GM23338 (cell line): ENCODE data around the gene LIPG. TPM values are rescaled to one million over a fixed set of nuclear protein-coding genes. Genes with fewer than 3 reads are reported as not detected.

Experiments
- ATAC-seq: fragments of 200-7000 bp; cut with Tn5 transposase; 3 replicates; pipeline ENCODE4 v1.9.1; 2020
- DNase-seq: peaks from one replicate; pipeline ENCODE4 v3.0.0-alpha.2; 2015; ENCODE audit warnings: low spot score
- H2AFZ ChIP-seq: fragments of 200-600 bp; sonication (generic); 2 replicates; pipeline ENCODE4 v1.8.0; 2016; ENCODE audit warnings: antibody characterized with exemption, mild to moderate bottlenecking, moderate library complexity
- H3F3A ChIP-seq: fragments of 200-600 bp; sonication (generic); replicated peaks from 2 replicates; pipeline ENCODE4 v1.8.0; 2017; ENCODE audit warnings: antibody characterized with exemption, mixed run types, low read depth
- H3K27ac ChIP-seq: fragments of 200-600 bp; sonication (generic); 2 replicates; pipeline ENCODE4 v1.6.1; 2016; ENCODE audit warnings: low read depth
- H3K27me3 ChIP-seq: fragments of 200-600 bp; sonication (generic); 2 replicates; pipeline ENCODE4 v1.8.0; 2016; ENCODE audit warnings: mild to moderate bottlenecking, mixed run types, moderate library complexity; ENCODE audit not compliant: insufficient read depth
- H3K36me3 ChIP-seq: fragments of 200-600 bp; sonication (generic); 2 replicates; pipeline ENCODE4 v1.8.0; 2016; ENCODE audit warnings: mild to moderate bottlenecking; ENCODE audit not compliant: insufficient read depth
- H3K4me1 ChIP-seq: fragments of 200-600 bp; sonication (generic); 2 replicates; pipeline ENCODE4 v1.8.0; 2016; ENCODE audit warnings: mild to moderate bottlenecking, moderate library complexity; ENCODE audit not compliant: insufficient read depth
- H3K4me2 ChIP-seq: fragments of 200-600 bp; sonication (generic); 2 replicates; pipeline ENCODE4 v1.7.1; 2017; ENCODE audit warnings: mixed run types
- H3K4me3 ChIP-seq: fragments of 200-600 bp; sonication (generic); 2 replicates; pipeline ENCODE4 v1.6.1; 2016; ENCODE audit warnings: mixed run types
- H3K79me2 ChIP-seq: fragments of 200-600 bp; sonication (generic); replicated peaks from 2 replicates; pipeline ENCODE4 v1.8.0; 2017; ENCODE audit warnings: mild to moderate bottlenecking; ENCODE audit not compliant: insufficient read depth
- H3K9me2 ChIP-seq: fragments of 200-600 bp; sonication (generic); 2 replicates; pipeline ENCODE4 v1.8.0; 2017; ENCODE audit not compliant: insufficient read depth
- H4K20me1 ChIP-seq: fragments of 200-600 bp; sonication (generic); replicated peaks from 2 replicates; pipeline ENCODE4 v1.8.0; 2017; ENCODE audit warnings: mild to moderate bottlenecking; ENCODE audit not compliant: insufficient read depth
- H3K27ac Mint-ChIP-seq: 2 replicates; pipeline ENCODE4 v1.8.0; 2020; ENCODE audit warnings: inconsistent platforms, mild to moderate bottlenecking, moderate library complexity, mixed read lengths
- H3K27me3 Mint-ChIP-seq: 3 replicates; pipeline ENCODE4 v1.8.0; 2022; ENCODE audit warnings: low read depth, mild to moderate bottlenecking, moderate library complexity, mixed read lengths, inconsistent platforms; ENCODE audit not compliant: insufficient read depth, poor library complexity
- H3K36me3 Mint-ChIP-seq: 3 replicates; pipeline ENCODE4 v1.8.0; 2021; ENCODE audit warnings: low read depth, mild to moderate bottlenecking, inconsistent platforms, moderate library complexity, mixed read lengths
- H3K4me1 Mint-ChIP-seq: 3 replicates; pipeline ENCODE4 v1.8.0; 2020; ENCODE audit warnings: mild to moderate bottlenecking, inconsistent platforms, mixed read lengths
- H3K4me3 Mint-ChIP-seq: 3 replicates; pipeline ENCODE4 v1.8.0; 2021; ENCODE audit warnings: moderate library complexity, mild to moderate bottlenecking, inconsistent platforms, mixed read lengths
- H3K9me3 Mint-ChIP-seq: 3 replicates; pipeline ENCODE4 v1.8.0; 2020; ENCODE audit warnings: moderate library complexity, mild to moderate bottlenecking, inconsistent platforms, mixed read lengths
- CREB1 ChIP-seq: fragments of 250-450 bp; sonication (Bioruptor Pico); IDR thresholded peaks from 2 replicates; pipeline ENCODE4 v1.5.0; 2020; ENCODE audit warnings: low read depth, mild to moderate bottlenecking, moderate library complexity
- CTCF ChIP-seq, 2 experiments: fragments of 200-600 bp in 1 of 2; sonication (generic) in 1 of 2; conservative IDR thresholded peaks; 2 replicates each; pipeline versions ENCODE4 v1.5.1 to v1.6.1; 2016 to 2017; ENCODE audit warnings: antibody characterized with exemption in 2 of 2, low read depth in 2 of 2, mild to moderate bottlenecking in 2 of 2, moderate library complexity in 1 of 2
- EZH2 ChIP-seq: fragments of 200-600 bp; sonication (generic); IDR thresholded peaks from one replicate; pipeline ENCODE4 v1.8.0; 2017; ENCODE audit warnings: antibody characterized with exemption, mild to moderate bottlenecking, low read depth; ENCODE audit not compliant: unreplicated experiment
- JUNB ChIP-seq: IDR thresholded peaks from one replicate; pipeline ENCODE4 v1.6.1; 2016; ENCODE audit warnings: antibody characterized with exemption; ENCODE audit not compliant: unreplicated experiment
- POLR2AphosphoS5 ChIP-seq: IDR thresholded peaks from 2 replicates; pipeline ENCODE4 v1.6.1; 2016; ENCODE audit warnings: antibody characterized with exemption, low read depth
- REST ChIP-seq: IDR thresholded peaks from one replicate; pipeline ENCODE4 v1.6.1; 2018; ENCODE audit warnings: antibody characterized with exemption; ENCODE audit not compliant: unreplicated experiment
- STAT1 ChIP-seq: IDR thresholded peaks from one replicate; pipeline ENCODE4 v1.6.1; 2016; ENCODE audit warnings: antibody characterized with exemption; ENCODE audit not compliant: unreplicated experiment
- polyA plus RNA-seq: library from polyadenylated mRNA; unstranded; fragments of >200 nt; fragmentation: Nextera tagmentation; extraction: Ambion mirVana; gene quantifications from 2 replicates; pipeline ENCODE4 v1.2.1, GENCODE V29; 2016
- total RNA-seq: library from RNA; depleted of rRNA; stranded (reverse); fragments of >200 nt; shearing (Covaris generic); gene quantifications from 2 replicates; pipeline ENCODE4 v1.2.3, GENCODE V29; 2014

The LIPG gene
- total and polyA plus RNA-seq, 2 experiments from 2014 or later: 4.9 to 17.7 TPM

GRCh38 chr18:49609256-49610021 is 47.6 kb downstream of the LIPG start (continued):
- no peak for TF ChIP-seq POLR2AphosphoS5

GRCh38 chr18:49610022-49610445 is 48.2 kb downstream of the LIPG start:
- Histone ChIP-seq H3K36me3 (no peaks in the 10 kb centered on the region), H2AFZ (no peak overlapping the region), H3K27me3 (no peaks in the 10 kb centered on the region), H3K4me3 (no peak overlapping the region), H3K79me2 (no peaks in the 10 kb centered on the region), H3K4me1 (peaks cover 31% of the 10 kb centered on the region), H3K4me2 (no peak overlapping the region), H3K27ac (no peak overlapping the region), H3K9me2 (0 out of 2 replicates have a peak, but pooled peaks cover 2% of the 10 kb centered on the region), H3F3A (peaks cover 7% of the 10 kb centered on the region; the same call in 1 of the 2 replicates), H4K20me1 (no peaks in the 10 kb centered on the region)
- ATAC-seq: no peak
- no peak for DNase-seq
- Mint-ChIP-seq H3K27me3 (peaks cover 8% of the 10 kb centered on the region), H3K9me3 (peaks cover 3% of the 10 kb centered on the region), H3K36me3 (peaks cover 4% of the 10 kb centered on the region), H3K27ac (no peak overlapping the region; the same call in 1 of the 2 replicates), H3K4me1 (peaks cover 38% of the 10 kb centered on the region), H3K4me3 (no peak overlapping the region)
- no peak for TF ChIP-seq STAT1

- Mint-ChIP-seq H3K4me1 (peaks cover 41% of the 10 kb centered on the region), H3K27me3 (peaks cover 12% of the 10 kb centered on the region), H3K9me3 (no peaks in the 10 kb centered on the region; the same call in 2 of the 3 replicates), H3K36me3 (no peaks in the 10 kb centered on the region), H3K27ac (no peak overlapping the region), H3K4me3 (no peak overlapping the region)
- Histone ChIP-seq H2AFZ (no peak overlapping the region), H3K4me3 (no peak overlapping the region), H3K9me2 (0 out of 2 replicates have a peak, but pooled peaks cover 5% of the 10 kb centered on the region), H3K27ac (no peak overlapping the region), H3K79me2 (no peaks in the 10 kb centered on the region), H4K20me1 (no peaks in the 10 kb centered on the region), H3K27me3 (no peaks in the 10 kb centered on the region), H3K4me2 (no peak overlapping the region), H3K4me1 (peaks cover 31% of the 10 kb centered on the region), H3F3A (peaks cover 7% of the 10 kb centered on the region; the same call in 1 of the 2 replicates), H3K36me3 (no peaks in the 10 kb centered on the region)
- ATAC-seq (no peak), DNase-seq (no peak)
- TF ChIP-seq CTCF (conservative IDR thresholded peaks at IDR 0.05; ENCODE audit: low read depth in 2 of 2) (no peak), EZH2 (no peak), REST (no peak), POLR2AphosphoS5 (no peak), CREB1 (CRISPR knock-in tag) (no peak), JUNB (no peak)
These were observed 49.5 kb downstream of the LIPG start for GRCh38 chr18:49611316-49611715.
